HG03039 (cell line): ENCODE measurements around the gene BHLHA15.

Experiments used
- ATAC-seq: cut with Tn5 transposase; IDR thresholded peaks from one replicate; pipeline ENCODE4 v1.9.1; 2021; ENCODE audit warnings: mild to moderate bottlenecking, moderate library complexity; ENCODE audit not compliant: unreplicated experiment

Gene BHLHA15

DNA sequence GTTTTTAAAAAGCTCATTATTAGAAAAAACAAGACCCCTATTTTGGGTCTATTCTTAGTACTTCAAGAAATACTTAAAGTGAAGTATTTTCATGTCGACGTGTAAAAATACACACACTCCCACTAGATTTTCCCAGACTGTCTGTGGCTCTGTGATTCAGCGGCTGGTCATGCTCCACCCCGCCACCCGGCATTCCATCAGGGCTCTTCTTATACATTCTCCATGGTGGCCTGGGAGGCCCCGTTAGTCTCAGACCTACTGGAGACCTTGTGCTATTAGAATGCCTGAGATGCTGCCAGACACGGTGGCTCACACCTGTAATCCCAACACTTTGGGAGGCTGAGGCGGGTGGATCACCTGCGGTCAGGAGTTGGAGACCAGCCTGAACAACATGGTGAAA is 27.7 kb downstream of the BHLHA15 start:
- ATAC-seq = no peak

DNA sequence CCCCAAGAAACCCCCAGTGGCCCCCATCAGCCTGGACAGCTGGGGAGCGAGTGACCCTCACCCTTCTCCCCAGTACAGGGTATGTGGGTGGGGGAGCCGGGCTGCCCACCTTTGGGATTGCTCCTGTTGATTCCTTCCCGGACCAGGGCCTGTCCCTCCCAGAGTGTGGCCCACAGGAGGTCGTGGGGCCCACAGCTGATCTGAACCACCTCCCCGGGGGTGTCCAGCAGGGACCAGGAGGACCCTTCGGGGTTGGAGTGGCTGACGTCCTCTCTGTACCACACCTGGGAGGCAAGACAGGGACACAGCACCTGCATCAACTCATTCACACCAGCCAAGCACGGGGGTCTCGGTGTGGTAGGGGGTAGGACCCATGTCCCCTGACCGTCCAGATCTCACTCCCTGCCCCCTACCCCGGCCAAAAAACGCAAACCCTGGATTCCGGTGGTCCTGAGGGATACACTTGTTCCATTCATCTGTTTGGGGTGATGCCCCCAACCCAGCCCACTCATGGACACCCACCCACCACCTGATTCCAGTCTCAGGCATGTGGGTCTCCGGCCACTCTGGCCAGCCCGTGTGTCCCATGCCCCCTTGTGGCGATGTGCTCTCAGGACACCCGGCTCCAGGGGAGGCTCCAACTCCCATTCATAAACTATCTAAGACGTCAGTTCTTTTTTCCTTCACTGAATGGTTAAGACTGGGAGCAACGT is 29.9 kb downstream of the BHLHA15 start:
- no peak for ATAC-seq

DNA sequence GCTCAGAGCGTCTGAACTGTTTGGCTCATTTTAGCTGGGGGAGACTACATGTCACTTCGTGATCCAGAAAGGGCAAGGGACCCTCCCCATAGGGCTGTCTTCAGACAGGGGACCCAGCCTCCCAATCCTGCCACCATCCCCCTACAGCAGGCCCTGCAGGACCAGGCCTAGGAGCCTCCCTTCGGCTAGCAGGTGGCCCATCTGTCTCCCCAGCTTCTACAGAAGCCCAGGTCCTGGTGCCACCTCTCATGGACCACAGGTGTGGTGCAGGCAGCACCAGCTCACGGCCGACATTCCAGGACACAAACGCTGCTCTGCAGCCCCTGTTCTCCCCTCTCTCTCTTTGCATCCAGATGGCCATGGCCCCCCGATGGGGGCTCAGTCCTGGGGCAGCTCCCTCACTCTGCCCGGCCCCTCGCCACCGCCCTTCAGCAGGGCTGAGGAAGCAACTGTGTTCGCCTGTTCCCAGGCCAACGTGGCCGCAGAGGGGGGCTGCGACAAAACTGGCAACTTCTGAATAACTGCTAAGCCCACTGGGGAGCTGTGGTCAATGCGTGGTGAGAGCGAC is 30.5 kb downstream of the BHLHA15 start:
- ATAC-seq = no peak

DNA sequence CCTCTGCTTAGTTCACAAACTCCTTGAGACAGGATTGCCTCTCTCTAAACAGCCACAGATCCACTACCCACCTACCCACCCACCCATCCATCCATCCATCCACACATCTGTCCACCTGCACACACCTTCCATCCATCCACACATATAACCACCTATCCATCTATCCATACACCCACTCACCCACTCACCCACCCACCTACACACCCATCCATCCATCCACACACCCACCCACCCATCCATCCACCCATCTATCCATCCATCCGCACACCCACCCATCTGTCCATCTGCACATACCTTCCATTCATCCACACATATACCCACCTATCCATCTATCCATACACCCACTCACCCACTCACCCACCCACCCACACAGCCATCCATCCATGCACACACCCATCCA is 31.1 kb downstream of the BHLHA15 start:
- ATAC-seq = no peak

DNA sequence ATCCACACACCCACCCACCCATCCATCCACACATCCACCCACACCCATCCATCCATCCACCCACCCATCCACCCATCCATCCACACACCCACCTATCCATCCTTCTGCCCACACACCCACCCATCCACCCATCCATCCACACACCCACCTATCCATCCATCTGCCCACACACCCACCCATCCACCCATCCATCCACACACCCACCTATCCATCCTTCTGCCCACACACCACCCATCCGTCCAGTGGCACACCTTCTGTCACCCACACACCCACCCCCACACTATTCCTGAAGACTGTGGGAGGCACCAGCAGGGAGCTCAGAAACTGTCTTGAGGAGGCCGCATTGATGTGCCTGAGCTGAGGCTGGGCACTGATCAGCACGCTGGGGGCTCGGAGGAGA is 31.7 kb downstream of the BHLHA15 start:
- ATAC-seq = no peak

DNA sequence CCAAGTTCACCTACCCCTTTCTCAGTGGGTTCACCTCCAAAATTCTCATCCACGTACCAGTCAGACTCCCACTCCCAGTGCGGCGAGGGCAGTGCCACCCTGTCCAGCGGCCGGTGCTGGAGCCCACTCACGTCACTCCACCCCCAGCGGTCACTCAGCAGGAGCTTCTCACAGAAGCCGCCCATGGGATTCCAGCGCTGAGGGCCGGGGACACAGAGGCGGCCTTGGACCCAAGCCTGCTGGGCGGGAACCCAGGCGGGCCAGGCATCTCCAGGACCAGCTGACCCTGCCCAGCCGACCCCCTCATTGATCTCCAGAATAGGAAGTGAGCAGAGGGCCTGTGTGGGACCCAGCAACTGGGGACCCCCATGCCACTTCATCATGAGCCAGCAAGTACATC is 33.6 kb downstream of the BHLHA15 start:
- no peak for ATAC-seq

DNA sequence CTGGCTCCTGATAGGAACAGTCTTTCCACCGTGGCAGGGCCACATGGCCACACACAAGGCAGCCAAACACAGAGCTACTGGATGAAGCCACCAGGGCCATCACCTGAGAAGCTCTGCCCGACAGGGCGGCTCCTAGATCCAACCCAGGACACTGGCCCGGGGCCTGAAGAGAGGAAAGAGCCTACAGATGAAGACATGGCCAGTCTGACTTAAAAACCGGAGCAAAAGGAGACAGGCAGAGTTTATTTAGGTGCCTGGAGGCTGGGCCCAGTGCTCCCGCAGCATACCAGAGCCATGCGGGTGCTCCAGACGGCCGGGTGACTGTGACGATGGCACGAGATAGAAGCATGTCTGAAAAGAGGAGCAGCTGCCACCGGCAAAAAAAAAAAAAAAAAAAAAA is 36.9 kb downstream of the BHLHA15 start:
- no peak for ATAC-seq

DNA sequence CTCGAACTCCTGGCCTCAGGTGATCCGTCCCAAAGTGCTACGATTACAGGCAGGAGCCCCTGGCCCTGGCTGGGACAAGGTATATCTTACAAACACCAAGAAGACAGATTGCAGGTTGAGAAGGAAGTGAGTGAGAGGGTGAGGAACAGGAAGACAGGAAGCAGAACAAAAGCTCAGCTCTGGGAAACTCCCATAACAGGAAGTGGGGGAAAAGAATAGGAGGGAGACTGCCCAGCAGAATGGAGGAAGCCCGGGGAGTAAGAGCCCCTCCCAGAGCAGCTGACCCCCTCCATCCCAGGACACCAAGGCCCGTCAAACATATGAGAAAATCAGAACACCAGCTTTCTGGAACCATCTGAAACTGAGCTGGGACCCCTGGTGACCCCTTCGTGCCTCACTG is 37.9 kb downstream of the BHLHA15 start:
- ATAC-seq = no peak

DNA sequence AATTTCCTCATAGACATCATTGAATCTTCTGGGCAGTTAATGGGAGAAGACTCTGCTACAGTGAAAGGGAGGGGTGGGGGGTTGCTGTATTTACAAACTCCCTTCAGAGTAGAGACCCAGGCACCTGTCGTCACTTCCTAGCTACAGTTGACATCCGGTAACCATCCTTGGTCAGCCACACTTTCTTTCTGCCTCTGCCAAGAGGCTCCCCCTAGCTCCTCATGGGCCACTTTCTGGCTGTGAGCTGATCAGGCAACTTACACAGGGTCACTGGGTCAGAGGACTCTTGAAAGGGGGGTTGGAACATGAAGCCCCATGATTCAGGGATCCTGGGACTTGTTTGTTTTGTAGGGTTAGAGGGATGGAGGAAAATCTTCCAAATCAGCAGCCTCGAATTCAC is 39.5 kb downstream of the BHLHA15 start:
- ATAC-seq = no peak

DNA sequence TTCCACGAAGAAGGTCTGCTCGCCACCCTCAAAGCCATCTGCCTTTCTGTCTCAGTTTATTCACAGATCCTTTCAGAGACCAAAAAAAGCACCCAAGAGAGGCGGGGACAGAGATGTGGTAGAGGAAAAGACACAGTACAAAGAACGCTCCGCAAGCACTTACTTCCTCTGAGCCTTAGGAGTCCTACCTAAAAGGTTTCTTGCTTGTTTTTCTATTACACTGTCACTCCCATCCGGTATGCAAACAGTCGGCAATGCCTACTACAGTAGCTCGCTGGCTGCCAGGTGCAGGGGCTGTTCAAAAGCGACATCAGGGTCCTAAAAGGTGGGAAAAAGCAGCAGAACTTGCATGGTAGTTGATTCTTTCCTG is 40.0 kb downstream of the BHLHA15 start:
- peak; percentile 23 for ATAC-seq

DNA sequence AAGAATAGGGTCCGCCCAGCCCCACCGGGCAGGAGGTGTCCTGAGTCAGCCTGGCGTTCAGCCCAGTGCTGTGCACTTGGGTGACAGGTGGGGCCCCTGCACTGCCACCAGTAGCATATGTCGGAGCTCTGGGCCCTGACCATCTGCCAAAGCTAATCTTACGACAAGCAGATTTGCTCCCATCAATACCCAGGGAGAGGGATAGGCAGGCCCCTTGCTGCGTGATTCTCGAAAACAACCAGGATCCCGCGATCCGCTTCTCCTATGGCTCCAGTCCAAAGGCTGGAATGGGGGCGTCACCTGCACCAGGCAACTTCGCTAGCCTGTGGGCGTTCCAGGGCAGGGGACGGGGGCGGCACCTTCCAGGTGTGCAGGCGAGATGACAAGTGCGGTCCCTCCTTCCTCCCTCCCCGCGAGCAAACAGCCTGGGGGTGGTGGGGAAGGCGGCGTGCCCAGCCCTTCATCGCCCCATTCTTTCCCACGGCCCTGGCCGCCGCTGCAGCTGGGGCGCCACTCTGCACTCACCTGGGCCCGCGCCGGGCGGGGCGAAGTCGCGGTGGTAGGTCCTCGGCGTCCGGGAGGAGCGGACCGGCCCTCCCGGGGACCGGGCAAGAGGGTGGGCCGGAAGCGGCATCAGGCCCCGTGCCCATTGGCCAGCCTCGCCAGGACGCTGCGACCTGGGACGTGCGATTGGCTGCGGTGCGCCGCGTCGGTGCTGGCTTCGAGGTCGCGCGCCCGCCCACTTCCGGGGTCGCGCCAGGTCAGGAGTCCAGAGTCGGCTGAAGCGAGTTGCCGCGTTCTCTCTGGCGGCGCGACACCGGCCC is 40.6 kb downstream of the BHLHA15 start, which contains the start of gene TECPR1:
Gene TECPR1 (minus strand): TSS at position 632 of the 824 bp plus-strand sequence. CDS start 6,086 bp downstream, outside the sequence.
- peak; percentile 97 for ATAC-seq

DNA sequence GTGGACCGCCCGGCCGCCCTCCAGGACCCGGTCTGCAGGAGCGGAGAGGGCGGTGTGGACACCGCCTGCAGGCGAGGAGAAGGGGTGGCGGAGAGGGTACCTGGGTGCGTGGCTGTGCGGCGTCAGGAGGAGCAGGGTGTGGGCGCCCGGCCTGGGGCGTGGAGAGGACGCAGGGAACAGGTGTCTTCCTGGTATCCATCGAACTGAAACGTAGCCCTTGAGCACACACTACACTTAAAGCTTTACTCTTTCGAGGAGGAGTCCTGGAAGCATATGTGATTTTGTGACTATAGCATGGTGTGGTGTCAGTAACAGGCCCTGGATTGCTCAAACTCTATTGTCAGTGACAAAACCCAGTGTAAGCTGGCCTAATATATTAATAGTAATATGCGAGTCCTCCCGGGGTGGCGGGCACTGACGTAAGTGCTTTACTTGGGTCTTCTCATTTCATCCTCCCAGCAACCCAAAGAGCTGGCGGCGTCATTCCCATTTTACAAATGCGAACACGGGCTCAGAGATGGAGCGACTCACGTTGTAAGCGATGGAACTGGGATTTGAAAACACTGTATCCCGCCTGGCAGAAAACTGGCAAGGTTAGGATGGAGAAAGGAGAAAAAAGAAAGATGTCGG is 41.3 kb downstream of the BHLHA15 start:
- ATAC-seq = no peak

DNA sequence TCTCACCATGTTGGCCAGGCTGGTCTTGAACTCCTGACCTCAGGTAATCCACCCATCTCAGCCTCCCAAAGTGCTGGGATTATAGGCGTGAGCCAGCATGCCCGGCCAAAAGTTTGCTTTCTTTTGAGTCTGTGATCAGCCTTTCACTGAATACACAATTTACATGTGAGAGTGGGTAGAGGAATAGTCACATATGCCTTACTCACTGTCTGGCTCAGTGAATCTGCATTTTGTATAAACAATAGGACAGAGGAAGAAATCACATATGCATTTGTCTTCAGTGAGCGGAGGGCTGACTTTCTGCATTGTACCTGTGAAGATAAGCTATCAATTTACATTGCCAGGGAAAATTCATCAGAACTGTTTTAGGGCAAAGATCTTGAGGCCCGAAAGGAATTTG is 43.3 kb downstream of the BHLHA15 start:
- no peak for ATAC-seq

DNA sequence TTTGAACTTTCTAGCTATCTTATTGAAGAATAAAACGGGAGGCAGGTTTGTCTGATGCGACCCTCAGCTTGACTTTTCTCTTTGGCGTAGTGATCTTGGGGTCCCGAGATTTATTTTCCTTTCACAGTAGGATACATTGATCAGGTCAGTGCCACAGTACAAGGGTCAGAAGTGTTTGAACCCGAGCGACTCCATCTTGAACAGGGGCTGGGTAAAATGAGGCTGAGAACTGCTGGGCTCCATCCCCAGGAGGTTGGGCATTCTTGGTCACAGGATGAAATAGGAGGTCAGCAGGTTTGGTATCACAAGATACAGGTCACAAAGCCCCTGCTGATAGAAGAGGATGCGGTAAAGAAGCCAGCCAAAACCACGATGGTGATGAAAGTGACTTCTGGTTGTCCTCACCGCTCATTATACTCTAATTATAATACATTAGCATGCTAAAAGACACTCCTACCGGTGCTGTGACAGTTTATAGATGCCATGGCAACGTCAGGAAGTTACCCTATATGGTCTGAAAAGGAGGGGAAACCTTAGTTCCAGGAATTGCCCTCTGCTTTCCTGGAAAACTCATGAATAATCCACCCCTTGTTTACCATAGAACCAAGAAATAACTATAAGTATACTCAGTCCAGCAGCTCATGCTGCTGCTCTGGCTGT is 43.8 kb downstream of the BHLHA15 start:
- no peak for ATAC-seq

DNA sequence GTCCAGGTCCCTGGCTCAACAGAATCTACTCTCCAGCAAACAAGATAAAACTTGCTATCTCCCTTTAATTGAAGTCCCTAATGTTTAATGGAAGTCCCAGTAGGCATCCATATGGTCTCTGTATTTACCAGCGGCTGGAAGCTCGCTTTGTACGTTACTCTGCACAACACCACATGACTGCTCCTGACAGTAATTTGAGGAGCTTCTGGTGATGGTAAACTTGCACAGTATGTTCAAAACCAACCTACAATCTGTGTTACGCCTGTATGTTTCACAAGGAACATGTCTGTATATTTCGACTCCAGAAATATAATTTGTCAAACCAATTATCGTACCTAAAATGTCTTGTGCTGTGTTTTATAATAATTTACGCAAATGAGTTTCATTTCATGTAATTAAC is 45.2 kb downstream of the BHLHA15 start:
- no peak for ATAC-seq

DNA sequence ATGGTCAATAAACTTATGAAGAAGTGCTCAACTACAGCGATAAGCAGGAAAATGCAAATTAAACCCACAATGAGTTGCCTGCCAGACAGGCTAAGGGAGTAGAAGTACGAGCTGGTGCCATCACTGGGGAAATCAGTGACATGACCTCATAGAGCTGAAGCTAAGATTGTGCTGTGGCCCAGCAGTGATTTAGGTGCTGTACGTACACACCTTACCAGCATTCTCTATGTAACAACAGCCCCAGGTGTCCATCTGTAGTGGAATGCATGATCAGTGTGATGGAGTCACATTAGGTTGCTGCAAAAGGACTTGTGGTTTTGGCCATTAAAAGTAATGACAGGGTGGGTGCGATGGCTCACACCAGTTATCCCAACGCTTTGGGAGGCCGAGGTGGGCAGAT is 46.5 kb downstream of the BHLHA15 start:
- no peak for ATAC-seq
